ENCODE data around the gene ADAMTSL4.
A peak's percentile ranks its signal among the peaks of the same experiment; 100 is the strongest.
"Not testable (repeated sequence)": the region's sequence is repeated elsewhere in the genome, so short reads cannot be mapped to it uniquely, and the experiment has no call there.

Gene ADAMTSL4

GRCh38 chr1:150567341-150567716 is 18.1 kb downstream of the ADAMTSL4 start:
- DNase-seq (ENCODE audit: low read depth in 3 of 3), result peak in 1 of 3 experiments; percentile 59

DNA sequence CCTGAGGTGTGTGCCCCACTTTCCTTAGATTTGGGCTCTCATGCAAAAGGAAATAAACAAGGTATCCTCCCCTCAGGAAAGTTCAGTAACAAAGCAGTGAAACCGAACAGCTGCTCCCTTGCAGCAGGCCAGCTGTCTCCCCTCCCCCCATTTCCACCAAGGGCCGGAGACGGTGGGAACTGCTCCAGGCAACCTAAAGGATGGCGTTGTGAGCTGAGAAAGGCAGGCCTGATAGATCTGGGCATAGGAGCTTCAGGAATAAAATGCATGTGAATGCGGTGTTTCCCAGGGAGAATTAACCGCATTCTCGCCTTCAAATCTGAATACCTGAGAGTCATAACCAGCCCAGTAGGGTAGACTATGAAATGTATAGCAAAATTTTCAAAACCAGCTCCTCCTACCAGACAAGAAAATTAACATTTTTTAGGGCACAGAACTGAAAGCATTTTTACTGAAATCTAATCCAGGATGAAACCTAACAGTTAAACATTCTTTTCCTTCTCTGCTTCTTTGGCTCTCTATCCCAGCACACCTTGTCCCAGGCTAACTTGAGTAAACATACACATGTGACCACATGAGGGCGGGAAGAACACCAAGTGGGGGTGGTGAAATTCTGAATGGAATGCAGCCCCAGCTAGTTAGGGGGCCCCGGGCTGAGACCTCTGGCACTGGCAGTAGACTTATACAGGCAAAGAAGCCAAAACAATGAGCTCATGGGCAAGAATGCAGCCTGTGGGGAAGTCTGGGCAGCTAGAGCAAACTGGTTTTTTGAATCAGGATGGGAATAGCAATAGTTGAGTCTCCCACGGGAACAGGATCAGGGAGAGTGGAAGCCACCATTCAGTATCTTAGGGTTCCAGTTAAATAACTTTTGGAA is 18.7 kb downstream of the ADAMTSL4 start:
- peak in 1 of 3 experiments; percentile 57 for DNase-seq (ENCODE audit: low read depth in 3 of 3)

DNA sequence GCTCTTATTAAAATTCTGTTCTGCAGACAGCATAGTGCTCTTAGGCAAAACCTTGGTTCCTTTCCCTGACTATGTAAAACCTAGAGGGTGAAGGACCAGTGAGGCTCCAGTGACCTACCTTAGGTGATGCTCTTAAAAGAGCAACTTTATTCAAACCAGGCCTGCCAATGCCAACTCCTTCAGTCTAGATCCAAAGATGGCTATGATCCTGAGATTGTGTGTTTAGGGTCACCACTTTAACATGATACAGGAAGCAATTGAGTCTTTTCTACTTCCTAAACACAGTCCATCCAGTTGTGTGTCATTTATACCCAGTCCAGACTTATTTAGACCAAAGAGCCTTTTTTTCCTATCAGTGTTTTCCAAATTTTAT is 19.4 kb downstream of the ADAMTSL4 start:
- DNase-seq (ENCODE audit: low read depth in 3 of 3), result no peak

DNA sequence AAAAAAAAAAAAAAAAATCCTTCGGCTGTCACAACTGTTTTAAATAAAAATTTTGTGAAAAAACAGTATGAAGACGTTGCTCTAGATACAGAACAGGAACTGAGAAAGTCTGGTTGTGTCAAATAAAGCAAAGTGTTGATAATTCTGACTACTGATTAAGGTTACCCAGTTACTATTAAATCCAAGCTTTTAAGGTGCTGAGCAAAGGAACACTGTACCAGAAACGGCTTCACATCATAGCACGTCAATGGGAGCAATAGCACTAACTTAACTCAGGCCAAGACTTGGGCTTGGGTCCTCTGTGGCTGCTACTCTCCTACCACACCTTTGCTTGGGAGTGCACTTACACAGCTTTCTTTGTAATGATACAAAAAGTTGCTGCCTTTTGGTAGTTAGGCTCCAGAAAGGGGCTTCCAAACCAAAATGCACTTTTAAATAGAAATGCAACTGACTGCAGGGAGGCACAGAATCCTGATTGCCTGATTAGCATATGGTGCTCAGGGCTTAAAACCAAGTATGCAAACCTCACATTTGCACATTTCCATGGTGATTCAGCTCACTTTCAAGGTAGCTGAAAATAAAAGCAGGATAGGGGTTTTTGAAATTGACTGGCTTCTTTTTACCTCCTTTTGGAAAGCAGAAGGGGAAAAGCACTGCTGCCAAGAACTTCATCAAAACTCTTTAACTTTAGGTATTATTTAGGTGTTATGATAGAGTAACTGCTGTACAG is 23.9 kb downstream of the ADAMTSL4 start:
- DNase-seq (ENCODE audit: low read depth in 3 of 3), result no peak

- DNase-seq (ENCODE audit: low read depth in 3 of 3), result not testable (repeated sequence)
Observed at GRCh38 chr1:150573648-150574071, 24.5 kb downstream of the ADAMTSL4 start.

DNA sequence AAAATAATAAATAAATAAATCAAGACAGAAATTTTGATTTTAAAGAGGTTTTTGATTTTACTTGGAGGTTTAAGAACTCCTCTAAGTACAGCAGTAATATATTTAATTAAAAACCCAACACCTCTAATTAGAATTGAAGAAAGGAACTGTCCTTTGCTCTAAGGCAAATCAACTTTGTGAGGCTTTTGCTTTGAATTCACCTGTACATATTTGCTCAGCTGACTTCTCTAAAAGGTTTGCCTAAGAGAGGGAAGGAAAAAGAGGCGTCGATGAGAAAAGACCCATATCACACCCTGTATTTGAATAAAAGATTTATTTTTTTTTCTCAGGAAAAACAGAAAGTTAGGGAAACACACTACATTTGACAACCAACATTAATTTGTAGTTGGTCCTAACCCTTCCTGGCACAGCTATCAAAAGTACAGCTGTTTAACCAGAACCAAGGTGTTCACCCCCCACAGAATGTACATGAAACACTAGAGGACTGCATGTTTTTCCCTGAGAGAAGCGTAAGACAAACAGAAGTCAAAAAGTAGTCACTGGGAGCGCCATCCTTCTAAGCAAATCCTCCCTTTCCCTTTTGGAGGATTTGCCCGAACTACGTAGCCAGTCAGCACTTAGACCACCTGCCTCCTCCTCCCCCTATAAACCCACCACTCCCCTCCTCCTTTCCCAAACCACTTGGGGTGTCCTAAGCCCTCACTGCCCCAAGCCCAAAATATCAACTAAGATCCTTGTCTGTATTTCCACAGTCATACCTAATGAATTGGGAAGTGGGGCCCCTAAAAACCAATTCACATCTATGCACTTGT is 25.3 kb downstream of the ADAMTSL4 start:
- no peak for DNase-seq (ENCODE audit: low read depth in 3 of 3)

DNA sequence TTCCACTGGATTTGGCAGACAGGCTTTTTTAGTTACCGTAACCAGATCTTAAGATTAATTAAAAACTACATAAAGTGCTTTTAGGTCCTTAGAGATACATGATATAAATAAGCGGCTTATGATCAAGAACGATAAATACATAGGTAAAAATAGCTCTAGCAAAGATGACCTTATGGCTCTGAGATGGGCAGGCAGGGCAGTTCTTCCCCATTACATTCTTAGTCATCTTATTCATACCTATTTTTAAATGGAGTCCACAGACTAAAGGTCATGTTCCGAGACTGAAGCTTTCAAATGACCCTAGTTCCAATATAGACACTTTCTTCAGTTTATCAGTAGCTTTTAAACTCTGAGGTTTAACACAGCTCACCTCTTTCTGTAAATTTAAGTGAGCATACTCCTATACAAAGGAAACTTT is 25.9 kb downstream of the ADAMTSL4 start:
- no peak for DNase-seq (ENCODE audit: low read depth in 3 of 3)

DNA sequence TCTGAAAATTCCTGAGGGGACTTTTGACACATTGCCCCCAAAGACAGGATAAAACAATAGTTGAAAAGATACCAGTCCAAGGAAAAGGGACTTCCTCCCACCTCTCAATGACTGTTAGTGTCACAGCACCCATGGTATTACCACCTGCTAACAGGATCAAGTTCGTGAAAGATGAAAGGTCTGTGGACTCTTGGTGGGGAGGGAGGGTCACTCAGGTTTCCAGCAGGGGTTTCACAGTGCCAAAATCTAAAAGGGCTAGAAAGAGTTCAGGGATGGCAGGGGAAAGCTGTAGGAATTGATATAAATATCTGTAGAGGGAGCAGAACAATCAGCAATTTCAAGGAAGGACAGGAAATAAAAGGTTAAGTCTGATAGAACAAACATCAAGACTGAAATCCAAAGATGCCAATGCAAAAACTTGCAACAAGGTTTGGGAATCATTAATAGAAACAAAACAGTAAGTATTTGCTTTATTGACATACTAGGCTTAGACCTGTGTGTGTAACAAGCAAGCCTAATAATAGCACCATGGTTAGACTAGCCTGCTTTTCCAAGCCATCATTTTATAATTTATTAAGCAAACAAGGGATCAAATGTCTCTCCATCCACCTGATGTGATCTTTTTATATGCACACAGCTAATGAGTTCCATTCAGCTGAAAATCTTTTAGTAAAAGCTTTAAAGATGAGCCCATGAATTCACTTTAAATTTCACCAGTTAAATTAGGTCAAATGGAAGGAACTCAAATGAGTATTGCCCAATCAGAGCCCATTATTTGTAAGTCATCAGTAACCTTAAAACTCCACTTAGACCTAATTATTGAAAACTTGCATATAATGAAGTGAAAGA is 26.5 kb downstream of the ADAMTSL4 start:
- DNase-seq (ENCODE audit: low read depth in 3 of 3), result no peak

DNA sequence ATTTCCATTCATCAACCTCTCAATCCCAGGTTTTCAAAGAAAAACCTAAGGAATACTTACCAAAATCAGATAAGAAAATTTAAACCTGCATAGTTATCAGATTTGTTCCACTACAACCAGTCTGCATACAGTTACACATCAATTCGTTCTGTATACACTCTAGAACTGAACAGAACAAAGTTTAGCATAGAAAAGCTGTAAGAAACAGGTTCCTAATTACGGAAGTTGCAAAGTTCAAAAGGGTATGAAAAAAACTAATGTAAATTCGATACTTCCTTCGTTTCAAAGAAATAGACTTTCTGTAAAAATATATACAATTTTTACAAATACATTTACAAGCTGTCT is 27.1 kb downstream of the ADAMTSL4 start:
- DNase-seq (ENCODE audit: low read depth in 3 of 3), result no peak

DNA sequence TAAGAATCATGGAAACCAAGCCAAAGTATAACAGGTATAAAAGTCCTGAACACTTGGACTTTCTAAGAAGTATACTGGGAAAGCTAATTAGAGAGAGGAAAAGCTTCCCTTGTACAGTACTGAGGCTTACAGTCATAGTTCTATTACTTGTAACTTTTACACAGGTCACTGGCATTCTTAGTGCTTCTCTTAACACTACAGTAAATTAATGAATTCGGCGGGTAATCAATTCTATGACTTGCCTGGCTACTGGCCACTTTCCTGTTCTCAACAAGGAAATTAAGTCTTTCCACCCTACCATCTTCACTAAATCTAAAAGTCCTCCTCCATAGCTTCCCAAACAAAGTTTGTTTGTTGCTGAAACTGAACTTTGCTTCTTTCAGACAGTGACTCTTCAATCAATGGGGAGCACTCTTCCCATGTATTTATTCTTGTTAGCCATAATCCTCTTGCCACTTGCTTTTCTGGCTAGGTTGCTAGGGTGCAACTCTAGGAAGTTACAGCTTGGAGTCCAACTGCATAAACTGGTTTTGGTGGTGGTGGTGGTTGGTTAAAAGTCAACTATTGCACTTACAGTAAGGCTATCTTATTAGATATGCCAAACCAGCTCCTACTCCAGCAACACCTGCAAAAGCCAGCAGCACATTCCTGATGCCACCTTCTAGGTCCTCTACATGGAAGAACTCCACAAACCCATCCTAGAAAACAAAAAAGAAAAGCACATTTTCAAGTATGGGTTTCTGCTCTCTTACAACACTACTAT is 27.8 kb downstream of the ADAMTSL4 start:
- DNase-seq (ENCODE audit: low read depth in 3 of 3), result no peak

GRCh38 chr1:150577557-150578271 is 28.5 kb downstream of the ADAMTSL4 start:
- no peak for DNase-seq (ENCODE audit: low read depth in 3 of 3)

DNA sequence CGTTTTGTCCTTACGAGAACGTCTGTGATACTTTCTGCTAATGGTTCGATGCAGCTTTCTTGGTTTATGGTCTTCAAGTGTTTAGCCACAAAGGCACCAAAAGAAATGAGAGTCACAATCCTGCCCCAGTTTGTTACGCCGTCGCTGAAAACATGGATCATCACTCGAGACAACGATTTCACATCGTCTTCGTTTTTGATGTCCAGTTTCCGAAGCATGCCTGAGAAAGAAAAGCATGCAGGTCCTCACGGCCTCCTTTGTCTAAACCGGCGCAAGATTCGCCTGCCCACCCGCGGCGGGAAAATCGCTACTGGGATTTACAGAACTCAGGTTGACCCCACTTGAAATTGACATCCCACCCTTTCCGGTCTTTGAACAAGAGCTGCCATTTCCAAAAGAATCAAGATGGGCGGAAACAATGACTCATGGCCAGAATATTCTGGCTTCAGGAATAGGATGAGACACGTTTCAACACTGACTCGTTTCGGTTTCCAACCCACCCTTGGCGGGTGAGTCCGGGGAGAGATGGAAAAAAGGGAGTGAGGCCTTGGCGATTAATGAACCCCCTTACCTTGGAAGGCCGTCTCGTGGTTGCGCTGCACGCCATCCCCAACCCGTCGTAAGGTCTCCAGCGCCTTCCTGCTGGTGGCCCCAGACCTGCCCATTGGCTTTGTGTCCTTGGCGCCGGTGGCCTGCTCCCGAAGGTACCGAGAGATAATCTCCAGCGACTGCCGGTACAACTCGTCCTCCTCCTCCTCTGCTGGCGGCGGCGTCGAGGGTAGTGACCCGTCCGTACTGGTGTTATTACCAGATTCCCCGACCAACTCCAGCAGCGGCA is 29.3 kb downstream of the ADAMTSL4 start:
- DNase-seq (ENCODE audit: low read depth in 3 of 3), result peak in 2 of 3 experiments; percentile 41 to 60

DNA sequence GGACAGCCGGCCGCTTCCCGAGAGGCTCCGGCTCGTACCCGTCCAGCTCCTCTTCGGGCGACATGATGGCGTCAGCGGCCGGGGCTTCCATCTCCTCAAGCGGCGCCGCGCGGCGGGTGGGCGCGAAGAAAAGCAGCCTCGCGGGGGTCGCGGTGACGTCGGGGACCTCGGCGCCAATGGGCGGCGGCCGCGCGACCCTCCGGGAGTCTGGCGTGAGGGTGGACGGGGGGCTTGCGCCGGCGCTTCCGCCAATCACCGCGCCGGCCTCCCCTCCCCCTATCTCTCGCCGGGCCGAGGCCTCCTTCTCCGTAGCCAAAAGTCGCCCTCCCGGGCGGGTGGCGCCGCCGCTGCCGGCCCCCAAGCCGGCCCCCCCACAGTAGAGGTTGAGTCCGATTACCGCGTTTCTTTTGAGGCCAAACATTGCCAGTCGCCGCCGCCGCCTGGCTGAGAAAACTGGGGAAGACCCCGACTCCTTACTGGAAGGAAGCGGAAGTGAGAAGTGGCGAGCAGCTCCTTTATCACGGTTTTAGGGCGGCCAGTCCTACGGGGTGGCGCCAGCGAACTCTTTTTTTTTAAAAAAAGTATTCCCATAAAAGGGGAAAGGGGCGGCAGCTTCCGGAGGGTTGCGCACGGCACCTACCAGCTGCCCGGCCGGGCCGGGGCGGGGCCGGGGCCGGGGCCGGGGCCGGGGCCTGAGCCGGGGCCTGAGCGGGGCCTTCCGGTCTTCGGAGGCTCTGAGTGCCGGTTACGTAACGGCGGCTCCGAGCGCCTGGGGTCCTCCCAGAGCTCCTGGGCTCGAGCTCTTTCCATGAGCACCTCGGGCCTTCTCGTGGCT is 30.1 kb downstream of the ADAMTSL4 start, which contains the start of gene MCL1:
Gene MCL1, minus strand, starts transcription at position 501 of the 835 bp plus-strand sequence. Its CDS starts 80 bp downstream, at position 421.
- peak; percentile 73 to 88 (median 76) for DNase-seq (ENCODE audit: low read depth in 3 of 3)

DNA sequence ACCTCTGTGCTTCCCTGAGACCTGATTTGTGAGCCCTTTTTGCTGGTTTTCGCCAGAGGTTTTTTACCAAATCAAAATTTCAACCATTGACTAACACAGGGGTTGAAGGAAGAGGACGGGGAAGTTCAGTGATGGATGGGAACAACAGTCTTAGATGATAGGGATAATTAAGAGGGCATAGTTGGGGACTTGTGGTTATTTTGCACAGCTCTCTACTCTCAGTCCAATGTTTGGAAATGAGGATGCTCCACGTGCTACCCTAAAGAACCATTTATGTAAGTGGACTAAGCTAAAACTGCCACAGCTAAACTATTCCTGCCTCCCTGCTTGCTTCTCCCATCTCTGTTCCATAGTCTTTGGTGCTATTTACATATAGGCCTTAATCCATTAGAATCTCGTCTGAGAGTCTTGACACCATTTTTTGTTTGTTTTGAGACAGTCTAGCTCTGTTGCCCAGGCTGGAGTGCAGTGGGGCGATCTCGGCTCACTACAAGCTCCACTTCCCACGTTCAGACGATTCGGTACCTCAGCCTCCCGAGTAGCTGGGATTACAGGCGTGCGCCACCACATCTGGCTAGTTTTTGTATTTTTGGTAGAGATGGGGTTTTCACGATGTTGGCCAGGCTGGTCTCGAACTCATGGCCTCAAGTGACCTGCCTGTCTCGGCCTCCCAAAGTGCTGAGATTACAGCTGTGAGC is 30.9 kb downstream of the ADAMTSL4 start:
- no peak for DNase-seq (ENCODE audit: low read depth in 3 of 3)

GRCh38 chr1:150580966-150581365 is 31.8 kb downstream of the ADAMTSL4 start:
- DNase-seq (ENCODE audit: low read depth in 3 of 3), result not testable (repeated sequence)

DNA sequence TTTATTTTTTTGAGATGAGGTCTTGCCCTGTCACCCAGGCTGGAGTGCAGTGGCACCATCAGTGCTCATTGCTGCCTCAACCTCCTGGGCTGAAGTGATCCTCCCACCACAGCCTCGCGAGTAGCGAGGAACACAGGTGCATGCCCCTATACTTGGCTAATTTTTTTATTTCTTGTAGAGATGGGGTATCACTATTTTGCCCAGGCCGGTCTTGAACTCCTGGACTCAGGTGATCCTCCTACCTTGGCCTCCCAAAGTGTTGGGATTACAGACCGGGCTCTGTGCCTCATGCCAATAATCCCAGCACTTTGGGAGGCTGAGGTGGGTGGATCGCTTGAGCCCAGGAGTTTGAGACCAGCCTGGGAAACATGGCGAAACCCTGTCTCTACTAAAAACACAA is 32.2 kb downstream of the ADAMTSL4 start:
- DNase-seq (ENCODE audit: low read depth in 3 of 3), result not testable (repeated sequence)

DNA sequence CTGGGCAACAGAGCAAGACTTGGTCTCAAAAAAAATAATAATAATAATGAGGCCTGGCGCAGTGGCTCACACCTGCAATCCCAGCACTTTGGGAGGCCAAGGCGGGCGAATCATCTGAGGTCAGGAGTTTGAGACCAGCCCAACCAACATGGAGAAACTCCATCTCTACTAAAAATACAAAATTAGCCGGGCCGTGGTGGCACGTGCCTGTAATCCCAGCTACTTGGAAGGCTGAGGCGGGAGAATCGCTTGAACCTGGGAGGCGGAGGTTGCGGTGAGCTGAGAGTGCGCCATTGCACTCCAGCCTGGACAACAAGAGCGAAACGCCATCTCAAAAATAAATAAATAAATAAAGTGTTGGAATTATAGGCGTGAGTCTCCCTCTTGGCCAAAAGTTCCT is 32.8 kb downstream of the ADAMTSL4 start:
- not testable (repeated sequence) for DNase-seq (ENCODE audit: low read depth in 3 of 3)
